ENCODE measurements around the gene ABHD1.

ABHD1 gene

GRCh38 chr2:27138111-27138510 is 14.5 kb downstream of the ABHD1 start:
- DNase-seq, result no peak

- no peak for DNase-seq
Measured at GRCh38 chr2:27139310-27139709, 15.7 kb downstream of the ABHD1 start, which contains the start of gene PRR30. PRR30 (minus strand) TSS chr2:27139410; CDS start chr2:27138329, 1,081 bp downstream.

DNA sequence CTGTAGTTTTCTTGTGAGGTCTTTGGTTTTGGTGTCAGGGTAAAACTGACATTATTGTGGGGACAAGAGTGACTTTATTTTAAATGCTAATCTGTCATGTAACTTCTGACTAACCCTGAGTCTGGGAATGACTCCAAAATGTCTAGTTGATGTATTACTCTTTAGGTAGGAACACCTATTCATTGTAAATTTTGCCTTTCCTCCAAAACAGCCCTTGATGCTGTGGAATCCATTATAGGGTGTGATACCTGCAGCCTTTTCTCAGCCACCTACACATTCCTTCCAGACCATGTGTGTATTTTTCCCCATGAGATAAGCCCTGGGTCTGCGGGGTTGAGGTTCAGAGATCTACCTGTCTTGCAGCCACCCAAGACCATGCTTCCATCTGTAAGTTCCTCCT is 19.7 kb downstream of the ABHD1 start:
- no peak for DNase-seq

- no peak for DNase-seq
Measured at GRCh38 chr2:27145682-27146081, 22.1 kb downstream of the ABHD1 start.

- DNase-seq, result no peak
Measured at GRCh38 chr2:27147935-27148334, 24.3 kb downstream of the ABHD1 start.

DNA sequence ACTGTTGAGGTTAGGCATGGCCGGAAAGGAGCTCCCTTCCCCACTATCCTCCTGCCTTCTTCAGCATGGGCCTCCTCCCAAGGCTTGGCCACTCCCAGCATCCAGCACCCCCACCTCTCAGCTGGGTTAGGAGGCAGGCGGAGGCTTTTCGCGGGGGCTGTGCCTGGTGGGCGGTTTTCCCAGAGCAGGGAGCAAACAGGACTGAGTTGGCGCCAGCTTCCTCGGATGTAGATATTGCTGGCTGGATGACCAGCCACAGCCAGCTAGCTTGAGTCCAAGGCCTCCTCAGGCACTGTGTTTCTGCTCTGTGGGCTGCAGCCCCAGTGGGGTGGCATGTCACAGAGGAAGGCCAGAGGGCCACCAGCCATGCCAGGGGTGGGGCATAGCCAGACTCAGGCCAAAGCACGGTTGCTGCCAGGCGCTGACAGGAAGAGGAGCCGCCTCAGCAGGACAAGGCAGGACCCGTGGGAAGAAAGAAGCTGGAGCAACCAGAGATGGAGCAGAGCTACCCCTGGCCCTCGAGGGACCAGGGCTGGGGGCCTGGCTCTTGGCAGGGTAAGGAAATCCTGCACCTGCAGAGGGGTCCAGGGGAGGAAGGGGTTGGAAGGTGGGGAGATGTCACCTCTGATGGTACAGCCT is 25.3 kb downstream of the ABHD1 start, which contains the start of gene TCF23:
Gene TCF23 (plus strand): TSS at position 204 of the 639 bp plus-strand sequence. CDS start 130 bp downstream, at position 334.
- no peak for DNase-seq

DNA sequence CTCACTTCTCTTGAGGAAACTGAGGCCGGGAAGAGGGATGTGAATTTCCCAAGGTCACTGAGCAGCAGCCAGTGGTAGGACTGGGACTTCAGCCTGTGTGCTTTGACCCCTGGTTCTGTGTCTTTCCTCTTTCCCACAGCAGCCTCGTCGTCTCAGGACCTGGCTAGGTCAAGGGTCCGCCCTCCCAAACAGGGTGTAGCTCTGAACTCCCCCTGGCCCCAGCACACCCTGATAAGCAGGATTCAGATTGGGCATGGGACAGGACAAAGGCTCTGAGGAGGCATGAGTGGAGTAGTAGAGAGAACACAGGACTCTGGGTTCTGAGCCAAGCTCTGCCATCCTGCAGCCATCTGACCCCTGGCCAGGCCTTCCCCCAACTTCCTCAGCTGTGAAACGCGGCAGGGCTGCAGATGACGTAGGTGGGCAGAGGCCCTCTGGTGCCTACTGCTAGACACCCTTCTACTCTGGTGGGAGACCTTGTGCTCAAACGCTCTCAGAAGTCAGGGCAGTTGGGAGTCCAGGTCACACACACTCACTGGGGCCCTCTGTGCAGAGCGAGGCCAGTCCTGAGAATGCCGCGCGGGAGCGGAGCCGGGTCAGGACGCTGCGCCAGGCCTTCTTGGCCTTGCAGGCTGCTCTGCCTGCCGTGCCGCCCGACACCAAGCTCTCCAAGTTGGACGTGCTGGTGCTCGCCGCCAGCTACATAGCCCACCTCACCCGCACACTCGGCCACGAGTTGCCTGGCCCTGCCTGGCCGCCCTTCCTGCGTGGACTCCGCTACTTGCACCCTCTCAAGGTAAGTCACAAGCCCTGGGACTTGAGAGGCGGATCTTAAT is 26.2 kb downstream of the ABHD1 start:
- no peak for DNase-seq

- no peak for DNase-seq
Measured at GRCh38 chr2:27150639-27151230, 27.1 kb downstream of the ABHD1 start.

DNA sequence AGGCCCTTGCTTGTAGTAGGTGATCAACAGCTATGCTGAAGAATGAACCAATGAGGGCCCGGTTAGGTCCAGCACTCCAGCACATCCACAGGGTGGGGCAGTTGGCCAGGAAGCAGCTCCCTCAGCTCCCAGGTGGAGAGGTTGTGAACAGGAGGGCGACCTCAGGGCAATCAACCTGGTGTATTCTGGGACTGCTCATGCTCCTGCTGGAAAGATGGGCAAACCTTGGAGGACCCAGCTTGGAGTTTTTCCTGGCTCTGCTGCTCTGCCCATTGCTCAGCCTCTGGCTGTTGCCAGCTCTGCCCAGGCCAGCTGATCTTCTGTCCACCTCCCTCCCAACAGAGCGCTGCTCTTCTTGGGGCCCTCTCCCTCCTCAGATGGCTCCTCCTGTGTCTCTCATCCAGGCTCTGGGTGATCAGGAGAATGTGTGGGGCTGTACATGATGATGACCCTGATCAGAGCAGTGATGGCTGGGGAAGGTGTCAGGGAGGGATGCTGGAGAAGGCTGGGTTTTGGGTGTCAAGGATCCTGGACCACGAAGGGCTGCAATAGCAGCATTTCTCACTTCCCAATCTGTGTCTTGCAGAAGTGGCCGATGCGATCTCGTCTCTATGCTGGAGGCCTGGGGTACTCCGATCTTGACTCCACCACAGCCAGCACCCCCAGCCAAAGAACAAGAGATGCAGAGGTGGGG is 28.6 kb downstream of the ABHD1 start:
- DNase-seq, result no peak

DNA sequence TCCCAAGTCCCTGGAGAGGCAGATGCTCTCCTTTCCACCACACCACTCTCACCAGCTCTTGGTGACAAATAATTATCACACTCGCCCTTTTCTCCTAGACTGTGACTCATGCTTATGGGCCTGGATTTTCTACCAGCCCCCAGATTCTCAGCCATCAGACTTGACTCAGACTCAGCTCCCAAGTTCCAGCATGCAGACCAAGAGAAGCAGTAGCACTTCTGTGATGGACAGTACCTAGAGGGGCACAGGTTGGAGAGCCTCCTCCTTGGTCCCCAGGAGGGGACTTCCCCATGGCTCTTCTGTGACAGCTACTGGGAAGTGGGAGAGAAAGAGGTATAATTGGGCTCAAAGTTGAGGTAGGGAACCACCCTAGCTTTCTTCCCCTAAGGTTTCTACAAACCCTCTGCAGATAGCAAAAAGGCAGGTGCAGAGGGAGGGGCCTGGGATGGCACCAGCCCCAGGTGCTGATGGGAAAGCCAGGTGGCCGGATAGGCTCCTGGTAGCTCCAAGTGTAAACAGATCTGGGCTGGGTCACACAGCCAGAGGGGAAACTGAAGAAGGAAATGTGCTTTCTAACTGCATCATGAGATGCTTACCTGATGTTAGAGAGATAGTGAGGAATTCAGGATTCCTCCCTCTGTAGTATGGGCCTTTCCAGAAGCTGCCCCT is 29.3 kb downstream of the ABHD1 start:
- no peak for DNase-seq

- no peak for DNase-seq
Measured at GRCh38 chr2:27154488-27154887, 30.9 kb downstream of the ABHD1 start.

GRCh38 chr2:27155069-27155520 is 31.5 kb downstream of the ABHD1 start:
- DNase-seq, result no peak

DNA sequence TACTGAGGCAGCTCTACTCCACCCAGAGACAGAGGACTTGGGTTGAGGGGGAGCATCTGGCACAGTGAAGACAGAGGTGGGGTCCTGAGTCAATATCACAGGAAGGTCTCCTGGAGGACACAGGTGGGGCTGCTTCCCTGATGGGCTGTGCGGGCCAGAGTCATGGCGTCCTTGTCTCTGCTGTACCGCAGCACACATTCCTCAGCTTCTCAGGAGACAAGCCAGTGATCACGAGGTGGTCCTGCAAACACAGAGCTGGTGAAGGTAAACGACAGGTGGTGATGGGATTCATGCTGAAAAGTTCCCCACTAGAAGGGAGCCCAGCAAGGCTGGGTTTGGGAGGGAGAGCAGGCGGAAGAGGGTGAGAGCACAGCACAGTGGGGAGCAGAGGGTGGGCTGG is 34.9 kb downstream of the ABHD1 start:
- DNase-seq, result no peak

- DNase-seq, result no peak
Measured at GRCh38 chr2:27159271-27159670, 35.7 kb downstream of the ABHD1 start.

GRCh38 chr2:27160191-27160590 is 36.6 kb downstream of the ABHD1 start:
- DNase-seq, result no peak

DNA sequence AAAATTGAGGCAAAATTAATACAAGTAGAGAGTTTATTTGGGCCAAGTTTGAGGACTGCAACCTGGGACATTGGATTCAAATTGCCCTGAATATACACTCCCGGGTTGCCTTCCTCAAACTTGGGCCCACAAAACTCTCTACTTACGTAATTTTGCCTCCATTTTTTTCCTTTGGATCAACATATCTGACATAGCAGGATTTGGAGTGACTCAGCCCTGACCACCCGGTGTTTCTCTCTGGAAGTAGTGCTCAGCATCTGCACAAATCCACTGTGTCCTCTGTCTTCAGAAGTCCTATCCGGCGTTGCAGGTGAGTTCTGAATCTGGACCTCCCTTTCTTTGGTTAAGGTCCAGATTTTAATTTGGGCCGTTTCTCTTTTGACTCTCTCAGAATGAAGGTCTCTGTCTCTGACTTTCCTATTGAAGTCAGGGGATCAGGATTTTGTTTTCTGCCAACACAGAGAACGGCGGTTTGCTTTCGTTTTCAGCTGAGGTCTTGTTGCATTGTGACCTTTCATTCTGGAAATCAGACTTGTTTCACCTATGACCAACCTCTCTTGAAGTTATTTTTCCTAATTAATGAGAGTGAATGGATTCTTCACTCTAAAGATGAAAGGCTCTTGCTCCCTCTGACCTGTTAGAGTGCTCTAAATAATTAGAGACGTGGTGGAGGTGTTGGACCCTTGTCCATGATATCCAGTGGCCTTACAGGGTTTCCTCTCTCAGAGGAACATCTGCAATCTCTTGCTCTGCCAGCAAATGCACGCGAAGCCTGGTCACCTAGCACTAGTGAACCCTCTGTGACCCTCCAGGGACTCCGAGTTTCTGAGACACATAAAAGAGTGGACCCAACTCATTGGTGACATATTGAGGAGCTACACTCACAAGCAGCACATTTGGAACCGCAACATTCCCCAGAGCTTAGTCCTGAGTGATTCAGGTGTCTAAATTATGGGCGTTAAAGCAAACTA is 38.8 kb downstream of the ABHD1 start:
- no peak for DNase-seq

- DNase-seq, result no peak
Measured at GRCh38 chr2:27164960-27165763, 41.5 kb downstream of the ABHD1 start.

GRCh38 chr2:27170581-27171337 is 47.1 kb downstream of the ABHD1 start:
- no peak for DNase-seq

DNA sequence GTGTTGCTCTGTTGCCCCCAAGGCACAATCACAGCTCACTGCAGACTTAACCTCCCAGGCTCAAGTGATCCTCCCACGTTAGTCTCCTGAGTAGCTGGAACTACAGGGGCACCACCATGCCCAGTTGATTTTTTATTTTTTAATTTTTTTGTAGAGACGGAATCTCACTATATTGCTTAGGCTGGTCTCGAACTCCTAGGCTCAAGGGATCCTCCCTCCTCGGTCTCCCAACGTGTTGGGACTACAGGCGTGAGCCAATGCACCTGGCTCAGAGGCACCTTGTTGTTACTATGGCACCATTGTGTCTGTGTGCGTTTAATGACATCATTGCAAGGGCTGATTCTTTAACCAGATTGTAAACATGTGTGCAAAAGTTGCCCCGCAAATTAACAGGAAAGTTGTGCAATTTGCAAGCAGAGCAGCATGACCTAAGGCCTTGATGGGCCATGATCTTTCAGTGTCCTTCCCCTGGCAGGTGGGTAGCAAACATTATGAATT is 47.8 kb downstream of the ABHD1 start:
- no peak for DNase-seq
